ENCODE results near the gene CDNF.

- TF ChIP-seq POLR2A (IDR thresholded peaks at IDR 0.05; ENCODE audit: low read length) (no peak), GATA1 (IDR thresholded peaks at IDR 0.05; ENCODE audit: low read depth, low read length) (no peak)
These were observed 56.1 kb downstream of the CDNF start for GRCh38 chr10:14781763-14782162.
